Common myeloid progenitor, CD34-positive (primary cell): ENCODE results near the gene RTP2.

Experiments used
- CTCF ChIA-PET: fragments of 350-600 bp; sonication (Branson Sonifier 250); formaldehyde crosslinking; loops from one replicate; lab custom pipeline; 2021; ENCODE audit warnings: antibody characterized with exemption; lab: Charles Lee
- POLR2A ChIA-PET: fragments of 350-600 bp; sonication (Branson Sonifier 250); formaldehyde crosslinking; loops from one replicate; lab custom pipeline; 2021; ENCODE audit warnings: antibody characterized with exemption; lab: Charles Lee
- DNase-seq, 3 donors: peaks; one replicate each; pipeline versions ENCODE4 v3.0.0 to v3.0.0-alpha.2; 2013
- H3K27ac ChIP-seq, 2 experiments: 1 replicate in 1 of 2; 2 replicates in 1 of 2; pipeline ENCODE4 v1.7.0; 2013; ENCODE audit warnings: inconsistent platforms in 2 of 2, low read length in 2 of 2, mild to moderate bottlenecking in 2 of 2, low read depth in 1 of 2, moderate library complexity in 1 of 2; ENCODE audit not compliant: severe bottlenecking in 2 of 2, insufficient read depth in 1 of 2, poor library complexity in 1 of 2
- H3K27me3 ChIP-seq, 5 experiments: replicated peaks in 2 of 5; 1 replicate in 3 of 5; 2 replicates in 2 of 5; pipeline versions ENCODE4 v1.6.1 to v1.7.0; 2013; ENCODE audit warnings: low read length in 4 of 5, mild to moderate bottlenecking in 2 of 5, moderate library complexity in 2 of 5, inconsistent platforms in 1 of 5; ENCODE audit not compliant: insufficient read depth in 5 of 5, control insufficient read depth in 4 of 5
- H3K36me3 ChIP-seq, 4 experiments: 1 replicate in 2 of 4; 2 replicates in 2 of 4; pipeline versions ENCODE4 v1.6.1 to v1.7.0; 2013; ENCODE audit warnings: low read length in 3 of 4, control low read depth in 1 of 4, mild to moderate bottlenecking in 1 of 4; ENCODE audit not compliant: control insufficient read depth in 4 of 4, insufficient read depth in 4 of 4
- H3K4me1 ChIP-seq, 4 experiments: 1 replicate in 3 of 4; 2 replicates in 1 of 4; pipeline versions ENCODE4 v1.6.1 to v1.7.1; 2013; ENCODE audit warnings: low read length in 3 of 4, mild to moderate bottlenecking in 3 of 4, control low read depth in 1 of 4, inconsistent platforms in 1 of 4, moderate library complexity in 1 of 4; ENCODE audit not compliant: control insufficient read depth in 4 of 4, insufficient read depth in 4 of 4; ENCODE audit errors: control extremely low read depth in 1 of 4
- H3K4me3 ChIP-seq, 7 experiments: 1 replicate in 4 of 7; 2 replicates in 3 of 7; pipeline versions ENCODE4 v1.5.1 to v1.7.0; 2013; ENCODE audit warnings: mild to moderate bottlenecking in 7 of 7, low read length in 6 of 7, moderate library complexity in 6 of 7, inconsistent platforms in 2 of 7, low read depth in 2 of 7, control low read depth in 1 of 7; ENCODE audit not compliant: insufficient read depth in 4 of 7, control insufficient read depth in 1 of 7; ENCODE audit errors: extremely low read depth in 1 of 7
- H3K9me3 ChIP-seq, 5 experiments: 1 replicate in 4 of 5; 2 replicates in 1 of 5; pipeline versions ENCODE4 v1.6.1 to v1.7.1; 2013; ENCODE audit warnings: low read length in 4 of 5, mild to moderate bottlenecking in 2 of 5, inconsistent platforms in 1 of 5, low read depth in 1 of 5, moderate library complexity in 1 of 5; ENCODE audit not compliant: control insufficient read depth in 4 of 5, insufficient read depth in 2 of 5; ENCODE audit errors: control extremely low read depth in 1 of 5
- WGBS: methylation state at CpG from one replicate; pipeline ENCODE4 v1.1.5; 2013; ENCODE audit not compliant: insufficient coverage; 5-methylcytosine and 5-hydroxymethylcytosine counted together

RTP2 gene

DNA sequence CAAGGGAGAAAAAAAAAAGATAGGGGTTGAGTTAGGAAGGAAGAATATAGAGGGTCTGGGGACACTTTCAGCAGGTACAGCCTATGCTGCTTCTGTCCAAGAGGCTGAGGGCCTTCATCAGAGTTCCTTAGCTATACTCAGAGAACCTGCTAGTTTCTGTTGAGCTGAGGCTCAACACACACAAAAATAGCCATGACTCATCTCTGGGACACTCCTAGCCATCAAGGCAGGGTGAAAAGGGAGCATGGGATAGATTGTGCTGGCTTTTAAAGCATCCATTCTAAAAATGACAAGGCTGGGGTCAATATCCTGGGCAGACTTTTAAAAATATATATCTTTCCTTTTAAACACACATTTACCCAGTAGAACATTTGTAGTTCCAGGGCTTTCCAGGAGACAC is 2.8 kb upstream of the RTP2 start:
- Histone ChIP-seq H3K4me1 (no peaks in the 10 kb centered on the region), H3K36me3 (no peaks in the 10 kb centered on the region), H3K4me3 (no peak overlapping the region), H3K27me3 (peaks cover 0 to 2% (median 0%) of the 10 kb centered on the region in 5 experiments), H3K9me3 (no peaks in the 10 kb centered on the region), H3K27ac (no peak overlapping the region)
- no peak for DNase-seq
- CTCF ChIA-PET = interaction anchor here (1.5 to 4.2 kb wide), 3 partner anchors 24 to 386 kb away, joined by 4 to 20 read pairs (median 8); no protein-coding TSS in a partner anchor
- POLR2A ChIA-PET = no interaction called here

DNA sequence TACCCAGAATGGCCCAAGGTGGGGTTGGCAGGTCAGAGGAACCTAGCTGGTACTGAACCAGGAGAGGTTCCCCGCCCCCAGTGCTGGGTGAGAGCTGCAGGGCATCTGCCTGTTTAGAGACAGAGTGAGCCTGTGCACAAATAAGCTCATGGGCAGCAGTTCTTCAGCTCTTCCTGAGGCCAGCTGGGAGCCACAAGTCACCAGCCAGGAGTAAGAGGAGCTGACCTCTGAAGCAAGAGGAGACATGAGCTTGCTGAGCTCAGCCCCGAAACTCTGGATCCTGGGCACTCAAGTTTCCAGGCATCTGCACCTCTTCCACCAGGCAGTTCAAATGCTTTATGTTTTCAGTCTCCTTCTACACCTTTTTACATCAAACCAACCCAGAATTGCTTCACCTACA is 2.1 kb downstream of the RTP2 start:
- POLR2A ChIA-PET = no interaction called here

GRCh38 chr3:187698499-187699399 is 3.6 kb downstream of the RTP2 start:
- Histone ChIP-seq H3K36me3 (no peaks in the 10 kb centered on the region), H3K9me3 (no peaks in the 10 kb centered on the region), H3K4me1 (no peaks in the 10 kb centered on the region), H3K27ac (no peak overlapping the region), H3K27me3 (peaks cover 0 to 4% (median 0%) of the 10 kb centered on the region in 5 experiments), H3K4me3 (no peak overlapping the region)
- DNase-seq = no peak
- ChIA-PET CTCF (no interaction called here), POLR2A (no interaction called here)
- WGBS = 96% methylated on average over 30 of the region's 42 CpGs

More for the DNA sequence above, 2.1 kb downstream of the RTP2 start:
- DNase-seq = no peak
- H3K36me3 ChIP-seq = no peaks in the 10 kb centered on the region
- H3K9me3 ChIP-seq = no peaks in the 10 kb centered on the region
- no peak overlapping the region for H3K27ac ChIP-seq
- WGBS = 100% methylated on average over 2 of the region's 2 CpGs
- CTCF ChIA-PET = interaction anchor here (2.2 to 4.7 kb wide), 2 partner anchors 13 to 20 kb away, joined by 8 to 24 read pairs; no protein-coding TSS in a partner anchor
- peaks cover 0 to 4% (median 0%) of the 10 kb centered on the region in 5 experiments for H3K27me3 ChIP-seq
- H3K4me3 ChIP-seq = no peak overlapping the region
- no peaks in the 10 kb centered on the region for H3K4me1 ChIP-seq

- H3K36me3 ChIP-seq = no peaks in the 10 kb centered on the region
- H3K9me3 ChIP-seq = no peaks in the 10 kb centered on the region
- WGBS = 50% methylated on average over 2 of the region's 4 CpGs
- no peaks in the 10 kb centered on the region for H3K4me1 ChIP-seq
- H3K27ac ChIP-seq = no peak overlapping the region
- ChIA-PET POLR2A (no interaction called here), CTCF (interaction anchor here (1.4 kb wide), 1 partner anchor 14 kb away, joined by 3 read pairs; no protein-coding TSS in a partner anchor)
- DNase-seq = no peak
- no peak overlapping the region for H3K4me3 ChIP-seq
- H3K27me3 ChIP-seq = peaks cover 0 to 3% (median 0%) of the 10 kb centered on the region in 5 experiments
Measured at GRCh38 chr3:187696021-187696420, 6.3 kb downstream of the RTP2 start.

- H3K4me3 ChIP-seq = no peak overlapping the region
- ChIA-PET POLR2A (no interaction called here), CTCF (interaction anchor here (1.4 kb wide), 1 partner anchor 14 kb away, joined by 3 read pairs; no protein-coding TSS in a partner anchor)
- no peaks in the 10 kb centered on the region for H3K9me3 ChIP-seq
- no peak overlapping the region for H3K27ac ChIP-seq
- H3K27me3 ChIP-seq = peaks cover 0 to 2% (median 0%) of the 10 kb centered on the region in 5 experiments
- no peak for DNase-seq
- no peaks in the 10 kb centered on the region for H3K4me1 ChIP-seq
- H3K36me3 ChIP-seq = no peaks in the 10 kb centered on the region
- WGBS = 94% methylated on average over 4 of the region's 4 CpGs
Measured at GRCh38 chr3:187695449-187695848, 6.9 kb downstream of the RTP2 start.

DNA sequence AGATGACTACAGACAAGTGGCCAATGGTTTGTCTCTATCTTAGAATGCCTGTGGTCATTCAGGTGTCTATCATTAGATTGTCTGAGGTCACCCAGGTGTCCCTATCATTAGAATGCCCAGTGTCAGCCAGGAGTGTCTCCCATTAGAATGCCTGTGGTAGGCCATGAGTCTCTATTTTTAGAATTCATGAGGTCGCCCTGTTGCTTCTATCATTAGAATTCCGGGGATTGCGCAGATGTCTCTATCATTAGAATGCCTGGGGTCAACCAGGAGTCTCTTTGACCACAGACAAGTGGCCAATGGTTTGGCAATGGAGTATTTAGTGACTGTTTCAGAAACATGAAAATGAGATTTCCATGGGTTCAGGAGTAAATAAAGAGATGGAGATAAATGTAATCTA is 7.6 kb downstream of the RTP2 start:
- Histone ChIP-seq H3K27ac (no peak overlapping the region), H3K9me3 (no peaks in the 10 kb centered on the region), H3K27me3 (peaks cover 0 to 3% (median 2%) of the 10 kb centered on the region in 5 experiments), H3K4me3 (no peak overlapping the region), H3K4me1 (no peaks in the 10 kb centered on the region), H3K36me3 (no peaks in the 10 kb centered on the region)
- ChIA-PET CTCF (interaction anchor here (1.4 to 1.6 kb wide), 2 partner anchors 13 to 474 kb away, joined by 3 read pairs; no protein-coding TSS in a partner anchor), POLR2A (no interaction called here)
- WGBS = 79% methylated on average over 3 of the region's 3 CpGs
- DNase-seq = no peak

DNA sequence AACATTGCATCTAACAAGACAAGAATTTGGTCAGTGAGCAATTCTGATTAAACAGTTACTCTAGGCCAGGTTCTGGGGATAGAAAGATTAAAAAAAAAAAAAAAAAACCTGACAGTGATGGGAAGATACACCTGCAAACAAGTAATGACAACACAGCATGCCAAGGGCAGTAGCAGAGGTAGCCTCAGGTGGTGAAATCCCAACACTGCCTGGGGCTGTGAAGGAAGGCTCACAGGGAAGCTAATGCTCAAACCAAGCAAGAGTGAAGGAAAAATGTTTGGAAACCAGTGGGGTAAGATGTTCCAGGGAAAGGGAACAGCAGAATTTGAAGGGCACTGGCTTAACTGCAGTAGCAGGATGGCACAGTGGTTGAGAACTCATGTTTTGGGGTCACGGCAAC is 8.9 kb downstream of the RTP2 start:
- no peak for DNase-seq
- Histone ChIP-seq H3K36me3 (no peaks in the 10 kb centered on the region), H3K27ac (no peak overlapping the region), H3K27me3 (peaks cover 0 to 4% (median 2%) of the 10 kb centered on the region in 5 experiments), H3K9me3 (no peaks in the 10 kb centered on the region), H3K4me3 (no peak overlapping the region), H3K4me1 (no peaks in the 10 kb centered on the region)
- ChIA-PET POLR2A (no interaction called here), CTCF (interaction anchor here (0.7 to 2.0 kb wide), 6 partner anchors 10 to 473 kb away, joined by 3 to 9 read pairs (median 4); no protein-coding TSS in a partner anchor)
- 88% methylated on average over 1 of the region's 1 CpG for WGBS
